CD4-positive, alpha-beta T cell treated with Interleukin-17A for 1 hour (primary cell): ENCODE measurements around the gene OR4C12.
A peak's percentile ranks its signal among the peaks of the same experiment; 100 is the strongest.
"Not testable (repeated sequence)": the region's sequence is repeated elsewhere in the genome, so short reads cannot be mapped to it uniquely, and the experiment has no call there.

Experiments
- DNase-seq: peaks from one replicate; pipeline ENCODE4 v3.0.0-alpha.2; 2020

The OR4C12 gene

DNA sequence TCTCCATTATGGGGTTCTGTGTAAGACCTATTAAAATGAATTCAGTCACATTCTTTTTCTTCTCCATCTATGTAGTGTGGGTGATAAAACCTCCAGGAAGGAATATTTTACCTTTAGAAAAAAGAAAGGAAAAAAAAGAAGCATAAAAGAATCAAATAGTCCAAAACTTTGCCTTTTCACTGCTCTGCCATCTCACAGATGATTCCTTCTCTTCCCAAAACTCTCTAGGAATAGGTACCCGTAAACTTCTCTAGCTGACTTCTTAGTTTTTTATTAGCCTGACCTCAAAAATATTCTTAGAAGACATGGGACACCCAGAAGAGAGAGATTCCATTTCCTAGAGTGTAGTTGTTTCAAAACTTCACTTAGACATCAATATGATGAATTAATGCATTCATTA lies at the start of gene OR4C12:
Gene OR4C12 (minus strand): TSS at position 101 of the 400 bp plus-strand sequence. CDS start 34 bp downstream, at position 67.
- DNase-seq = not testable (repeated sequence)

DNA sequence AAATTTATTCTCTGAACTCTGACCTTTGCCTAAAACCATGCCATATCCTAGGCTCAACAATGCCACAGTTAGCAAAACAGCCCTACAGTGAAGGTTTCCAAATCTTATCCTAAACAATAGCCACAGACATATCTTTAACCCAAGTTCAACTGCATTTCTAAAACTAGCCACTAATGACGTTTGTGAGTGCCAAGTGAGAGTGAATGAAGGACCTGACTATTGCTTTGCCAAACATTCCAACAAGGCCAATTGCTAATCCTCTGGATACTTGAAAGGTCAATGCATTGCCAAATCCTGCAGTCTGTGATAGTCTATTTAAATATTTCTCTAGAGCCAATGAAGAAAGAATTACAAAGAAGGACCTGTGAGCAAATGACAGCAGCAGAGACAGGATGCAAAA lies 47.9 kb upstream of the OR4C12 start:
- DNase-seq = no peak

DNA sequence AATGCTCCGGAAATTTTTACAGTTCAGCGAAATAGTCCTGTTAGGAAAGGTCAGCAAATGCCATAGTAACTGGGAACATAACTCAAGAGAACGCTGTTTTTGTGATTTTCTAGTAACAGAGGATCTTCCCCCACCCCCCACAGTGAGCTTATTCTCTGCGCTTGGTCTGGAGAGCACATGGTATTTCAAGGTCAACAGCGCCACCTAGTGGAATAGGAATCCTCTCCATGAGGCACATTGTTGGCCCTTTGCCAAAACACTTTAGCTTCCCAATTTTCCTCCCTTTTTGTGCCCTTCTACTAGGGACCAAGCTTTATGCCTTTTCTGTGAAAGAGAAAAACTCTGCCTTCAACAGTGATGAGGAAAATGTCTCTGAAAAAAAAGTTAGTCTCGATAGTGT lies 13.2 kb upstream of the OR4C12 start:
- peak; percentile 33 for DNase-seq

DNA sequence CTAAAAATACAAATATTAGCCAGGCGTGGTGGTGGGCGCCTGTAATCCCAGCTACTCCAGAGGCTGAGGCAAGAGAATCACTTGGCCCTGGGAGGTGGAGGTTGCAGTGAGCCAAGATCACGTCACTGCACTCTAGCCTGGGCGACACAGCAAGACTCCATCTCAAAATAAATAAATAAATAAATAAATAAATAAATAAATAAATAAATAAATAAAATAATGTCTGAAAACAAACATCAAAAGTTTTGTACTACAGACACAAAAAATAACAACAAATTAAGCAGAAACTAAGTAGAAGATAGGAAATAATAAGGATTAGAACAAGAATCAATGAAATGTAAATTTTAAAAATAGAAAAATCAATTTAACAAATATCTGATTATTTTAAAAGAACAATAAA lies 8.9 kb downstream of the OR4C12 start:
- DNase-seq = not testable (repeated sequence)

DNA sequence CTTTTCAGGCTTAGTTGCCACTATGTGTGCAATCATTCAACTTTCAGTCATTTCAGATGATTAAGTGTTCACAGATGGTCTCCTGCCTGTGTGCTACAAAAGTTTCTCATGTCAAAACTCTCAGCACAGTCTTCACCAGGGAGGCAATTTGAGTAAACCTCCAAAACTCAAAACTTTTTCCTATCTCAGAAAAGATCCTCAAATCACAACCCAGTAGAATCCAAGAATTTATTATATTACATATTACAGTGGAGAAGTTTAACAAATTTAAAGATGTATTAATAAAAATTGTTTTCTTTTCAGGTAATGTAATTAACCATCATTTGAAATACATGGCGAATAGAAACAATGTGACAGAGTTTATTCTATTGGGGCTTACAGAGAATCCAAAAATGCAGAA lies 30.2 kb downstream of the OR4C12 start, which contains the start of gene OR4C13:
Gene OR4C13 (plus strand): TSS at position 301 of the 400 bp plus-strand sequence. CDS start 32 bp downstream, at position 333.
- no peak for DNase-seq

DNA sequence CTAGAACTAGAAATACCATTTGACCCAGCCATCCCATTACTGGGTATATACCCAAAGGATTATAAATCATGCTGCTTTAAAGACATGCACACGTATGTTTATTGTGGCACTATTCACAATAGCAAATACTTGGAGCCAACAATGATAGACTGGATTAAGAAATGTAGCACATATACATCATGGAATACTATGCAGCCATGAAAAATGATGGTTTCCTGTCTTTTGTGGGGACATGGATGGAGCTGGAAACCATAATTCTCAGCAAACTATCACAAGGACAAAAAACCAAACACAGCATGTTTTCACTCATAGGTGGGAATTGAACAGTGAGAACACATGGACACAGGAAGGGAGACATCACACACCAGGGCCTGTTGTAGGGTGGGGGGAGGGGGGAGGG lies 33.6 kb downstream of the OR4C12 start:
- DNase-seq = not testable (repeated sequence)
